Measurements from ENCODE around the gene PDLIM1. TPM values are rescaled to one million over a fixed set of nuclear protein-coding genes. Genes with fewer than 3 reads are reported as not detected.

PDLIM1 gene
- total and polyA plus RNA-seq, 2 of the 13 experiments (the other 11 are each of a cell fraction or from before 2014, with no cell fraction given): 119 to 123 TPM

DNA sequence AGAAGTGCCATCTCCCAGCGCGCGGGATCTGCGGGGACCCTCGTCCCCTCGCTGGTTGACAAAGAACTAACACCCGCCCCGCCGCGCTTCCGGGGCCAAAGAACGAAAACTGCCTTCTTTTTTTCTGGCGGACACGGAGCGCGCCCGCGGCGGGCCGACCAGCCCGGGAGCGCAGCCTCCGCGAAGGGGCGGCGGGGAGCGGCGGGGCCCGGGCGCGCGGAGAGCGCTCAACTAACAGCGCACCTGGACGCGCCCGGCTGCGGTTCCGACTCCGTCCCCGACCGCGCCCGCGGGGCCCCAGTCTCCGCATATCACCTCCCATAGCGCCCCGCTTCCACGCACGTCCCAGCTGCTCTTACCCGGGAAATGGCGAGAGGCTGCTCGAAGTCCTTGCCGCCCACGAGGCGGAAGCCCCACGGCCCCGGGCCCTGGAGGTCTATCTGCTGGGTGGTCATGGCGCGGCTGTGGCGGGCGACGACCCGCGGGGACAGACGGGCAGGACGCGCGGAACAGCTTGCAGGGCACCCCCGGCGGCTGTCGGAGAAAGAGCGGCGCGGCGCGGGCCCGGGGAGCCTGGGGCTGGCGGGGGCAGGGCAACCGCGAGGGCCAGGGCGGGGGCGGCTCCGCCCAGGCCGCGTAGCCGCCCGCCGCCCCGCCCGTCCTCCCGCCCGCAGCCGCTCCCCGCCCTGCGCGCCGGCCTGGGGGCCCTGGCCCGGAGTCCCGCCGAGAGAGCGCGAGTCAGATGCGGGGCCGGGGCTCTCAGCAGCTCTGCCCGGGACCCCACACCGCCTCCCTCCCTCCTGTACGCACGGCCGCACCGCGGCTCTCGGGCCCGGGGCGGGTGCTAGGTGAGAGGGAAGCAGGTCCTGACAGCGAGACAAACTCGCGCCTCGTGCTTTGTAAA, at the start of gene PDLIM1 (continued):
- TF ChIP-seq, protein P1, sequence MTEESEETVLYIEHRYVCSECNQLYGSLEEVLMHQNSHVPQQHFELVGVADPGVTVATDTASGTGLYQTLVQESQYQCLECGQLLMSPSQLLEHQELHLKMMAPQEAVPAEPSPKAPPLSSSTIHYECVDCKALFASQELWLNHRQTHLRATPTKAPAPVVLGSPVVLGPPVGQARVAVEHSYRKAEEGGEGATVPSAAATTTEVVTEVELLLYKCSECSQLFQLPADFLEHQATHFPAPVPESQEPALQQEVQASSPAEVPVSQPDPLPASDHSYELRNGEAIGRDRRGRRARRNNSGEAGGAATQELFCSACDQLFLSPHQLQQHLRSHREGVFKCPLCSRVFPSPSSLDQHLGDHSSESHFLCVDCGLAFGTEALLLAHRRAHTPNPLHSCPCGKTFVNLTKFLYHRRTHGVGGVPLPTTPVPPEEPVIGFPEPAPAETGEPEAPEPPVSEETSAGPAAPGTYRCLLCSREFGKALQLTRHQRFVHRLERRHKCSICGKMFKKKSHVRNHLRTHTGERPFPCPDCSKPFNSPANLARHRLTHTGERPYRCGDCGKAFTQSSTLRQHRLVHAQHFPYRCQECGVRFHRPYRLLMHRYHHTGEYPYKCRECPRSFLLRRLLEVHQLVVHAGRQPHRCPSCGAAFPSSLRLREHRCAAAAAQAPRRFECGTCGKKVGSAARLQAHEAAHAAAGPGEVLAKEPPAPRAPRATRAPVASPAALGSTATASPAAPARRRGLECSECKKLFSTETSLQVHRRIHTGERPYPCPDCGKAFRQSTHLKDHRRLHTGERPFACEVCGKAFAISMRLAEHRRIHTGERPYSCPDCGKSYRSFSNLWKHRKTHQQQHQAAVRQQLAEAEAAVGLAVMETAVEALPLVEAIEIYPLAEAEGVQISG (CRISPR knock-in tag; IDR thresholded peaks at IDR 0.05): no peak; the same call in 1 of the 2 replicates
- TF ChIP-seq KAT8 (CRISPR knock-in tag; IDR thresholded peaks at IDR 0.05) (no peak), ASH2L (IDR thresholded peaks at IDR 0.05; ENCODE audit: insufficient read length, low read depth, low read length) (peak; percentile 74), ZNF572 (CRISPR knock-in tag; IDR thresholded peaks at IDR 0.05) (no peak), ZNF446 (CRISPR knock-in tag; IDR thresholded peaks at IDR 0.05) (peak; percentile 80; the same call in 1 of the 2 replicates), ZNF781 (CRISPR knock-in tag; IDR thresholded peaks at IDR 0.05; ENCODE audit: borderline replicate concordance, not compliant biosample characterization) (no peak), SP2 (CRISPR knock-in tag; IDR thresholded peaks at IDR 0.05) (no peak), JARID2 (CRISPR knock-in tag; IDR thresholded peaks at IDR 0.05; ENCODE audit: insufficient replicate concordance) (no peak), ZNF530 (CRISPR knock-in tag; IDR thresholded peaks at IDR 0.05; ENCODE audit: low read depth) (no peak), TCF7L2 (IDR thresholded peaks at IDR 0.05; ENCODE audit: low read depth, low read length) (no peak), ADNP (CRISPR knock-in tag; IDR thresholded peaks at IDR 0.05) (no peak), GTF3A (CRISPR knock-in tag; conservative IDR thresholded peaks at IDR 0.05) (0 out of 2 replicates have a peak, but pooled peaks have one; percentile 9), ZNF879 (CRISPR knock-in tag; IDR thresholded peaks at IDR 0.05) (no peak)
- TF ChIP-seq, protein P2, sequence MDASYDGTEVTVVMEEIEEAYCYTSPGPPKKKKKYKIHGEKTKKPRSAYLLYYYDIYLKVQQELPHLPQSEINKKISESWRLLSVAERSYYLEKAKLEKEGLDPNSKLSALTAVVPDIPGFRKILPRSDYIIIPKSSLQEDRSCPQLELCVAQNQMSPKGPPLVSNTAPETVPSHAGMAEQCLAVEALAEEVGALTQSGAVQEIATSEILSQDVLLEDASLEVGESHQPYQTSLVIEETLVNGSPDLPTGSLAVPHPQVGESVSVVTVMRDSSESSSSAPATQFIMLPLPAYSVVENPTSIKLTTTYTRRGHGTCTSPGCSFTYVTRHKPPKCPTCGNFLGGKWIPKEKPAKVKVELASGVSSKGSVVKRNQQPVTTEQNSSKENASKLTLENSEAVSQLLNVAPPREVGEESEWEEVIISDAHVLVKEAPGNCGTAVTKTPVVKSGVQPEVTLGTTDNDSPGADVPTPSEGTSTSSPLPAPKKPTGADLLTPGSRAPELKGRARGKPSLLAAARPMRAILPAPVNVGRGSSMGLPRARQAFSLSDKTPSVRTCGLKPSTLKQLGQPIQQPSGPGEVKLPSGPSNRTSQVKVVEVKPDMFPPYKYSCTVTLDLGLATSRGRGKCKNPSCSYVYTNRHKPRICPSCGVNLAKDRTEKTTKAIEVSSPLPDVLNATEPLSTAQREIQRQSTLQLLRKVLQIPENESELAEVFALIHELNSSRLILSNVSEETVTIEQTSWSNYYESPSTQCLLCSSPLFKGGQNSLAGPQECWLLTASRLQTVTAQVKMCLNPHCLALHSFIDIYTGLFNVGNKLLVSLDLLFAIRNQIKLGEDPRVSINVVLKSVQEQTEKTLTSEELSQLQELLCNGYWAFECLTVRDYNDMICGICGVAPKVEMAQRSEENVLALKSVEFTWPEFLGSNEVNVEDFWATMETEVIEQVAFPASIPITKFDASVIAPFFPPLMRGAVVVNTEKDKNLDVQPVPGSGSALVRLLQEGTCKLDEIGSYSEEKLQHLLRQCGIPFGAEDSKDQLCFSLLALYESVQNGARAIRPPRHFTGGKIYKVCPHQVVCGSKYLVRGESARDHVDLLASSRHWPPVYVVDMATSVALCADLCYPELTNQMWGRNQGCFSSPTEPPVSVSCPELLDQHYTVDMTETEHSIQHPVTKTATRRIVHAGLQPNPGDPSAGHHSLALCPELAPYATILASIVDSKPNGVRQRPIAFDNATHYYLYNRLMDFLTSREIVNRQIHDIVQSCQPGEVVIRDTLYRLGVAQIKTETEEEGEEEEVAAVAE (CRISPR knock-in tag; IDR thresholded peaks at IDR 0.05; ENCODE audit: borderline replicate concordance): no peak
- TF ChIP-seq, protein P3, sequence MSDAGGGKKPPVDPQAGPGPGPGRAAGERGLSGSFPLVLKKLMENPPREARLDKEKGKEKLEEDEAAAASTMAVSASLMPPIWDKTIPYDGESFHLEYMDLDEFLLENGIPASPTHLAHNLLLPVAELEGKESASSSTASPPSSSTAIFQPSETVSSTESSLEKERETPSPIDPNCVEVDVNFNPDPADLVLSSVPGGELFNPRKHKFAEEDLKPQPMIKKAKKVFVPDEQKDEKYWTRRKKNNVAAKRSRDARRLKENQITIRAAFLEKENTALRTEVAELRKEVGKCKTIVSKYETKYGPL (CRISPR knock-in tag; IDR thresholded peaks at IDR 0.05): peak; percentile 17; the same call in 1 of the 2 replicates
- TF ChIP-seq, protein P4, sequence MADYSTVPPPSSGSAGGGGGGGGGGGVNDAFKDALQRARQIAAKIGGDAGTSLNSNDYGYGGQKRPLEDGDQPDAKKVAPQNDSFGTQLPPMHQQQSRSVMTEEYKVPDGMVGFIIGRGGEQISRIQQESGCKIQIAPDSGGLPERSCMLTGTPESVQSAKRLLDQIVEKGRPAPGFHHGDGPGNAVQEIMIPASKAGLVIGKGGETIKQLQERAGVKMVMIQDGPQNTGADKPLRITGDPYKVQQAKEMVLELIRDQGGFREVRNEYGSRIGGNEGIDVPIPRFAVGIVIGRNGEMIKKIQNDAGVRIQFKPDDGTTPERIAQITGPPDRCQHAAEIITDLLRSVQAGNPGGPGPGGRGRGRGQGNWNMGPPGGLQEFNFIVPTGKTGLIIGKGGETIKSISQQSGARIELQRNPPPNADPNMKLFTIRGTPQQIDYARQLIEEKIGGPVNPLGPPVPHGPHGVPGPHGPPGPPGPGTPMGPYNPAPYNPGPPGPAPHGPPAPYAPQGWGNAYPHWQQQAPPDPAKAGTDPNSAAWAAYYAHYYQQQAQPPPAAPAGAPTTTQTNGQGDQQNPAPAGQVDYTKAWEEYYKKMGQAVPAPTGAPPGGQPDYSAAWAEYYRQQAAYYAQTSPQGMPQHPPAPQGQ (CRISPR knock-in tag; IDR thresholded peaks at IDR 0.05; ENCODE audit: borderline replicate concordance): no peak
